Transverse colon (tissue), 4 donors: Measurements from ENCODE around the gene ACER1. TPM values are rescaled to one million over a fixed set of nuclear protein-coding genes. Genes with fewer than 3 reads are reported as not detected.

ENCODE experiments used
- DNase-seq: peaks from one replicate; pipeline ENCODE4 v3.0.0-alpha.2; 2019
- H3K27ac ChIP-seq, 4 donors: fragments of 200-600 bp; sonication (generic); 2 replicates each; pipeline ENCODE4 v1.5.1; 2016 to 2018; ENCODE audit warnings: inconsistent platforms in 4 of 4
- H3K27me3 ChIP-seq: fragments of 200-600 bp; sonication (generic); 2 replicates; pipeline ENCODE4 v1.5.1; 2017; ENCODE audit warnings: inconsistent platforms
- H3K36me3 ChIP-seq, 4 donors: fragments of 200-600 bp; sonication (generic); 2 replicates each; pipeline ENCODE4 v1.5.1; 2017 to 2019; ENCODE audit warnings: inconsistent platforms in 4 of 4
- H3K4me1 ChIP-seq, 4 donors: fragments of 200-600 bp; sonication (generic); 2 replicates each; pipeline ENCODE4 v1.5.1; 2017 to 2020; ENCODE audit warnings: inconsistent platforms in 4 of 4
- H3K4me3 ChIP-seq, 4 donors: fragments of 200-600 bp; sonication (generic); 1 replicate in 1 of 4; 2 replicates in 3 of 4; pipeline versions ENCODE4 v1.5.1 to v1.6.1; 2017 to 2019; ENCODE audit warnings: inconsistent platforms in 4 of 4
- H3K9me3 ChIP-seq, 2 donors: fragments of 200-600 bp; sonication (generic); 2 replicates each; pipeline ENCODE4 v1.5.1; 2017 to 2019; ENCODE audit warnings: inconsistent platforms in 2 of 2
- CTCF ChIP-seq, 5 experiments: fragments of 200-600 bp in 3 of 5; fragments of 450-650 bp in 2 of 5; sonication (generic) in 3 of 5; IDR thresholded peaks; 1 replicate in 2 of 5; 2 replicates in 3 of 5; pipeline ENCODE4 v1.5.1; 2016 to 2017; ENCODE audit warnings: antibody characterized with exemption in 5 of 5, inconsistent platforms in 3 of 5, mild to moderate bottlenecking in 2 of 5, moderate library complexity in 1 of 5
- EP300 ChIP-seq: sonication (generic); formaldehyde crosslinking; IDR thresholded peaks from one replicate; pipeline ENCODE4 v1.6.1; 2017; ENCODE audit warnings: antibody characterized with exemption, low read depth
- POLR2A ChIP-seq: fragments of 450-650 bp; IDR thresholded peaks from one replicate; pipeline ENCODE4 v1.6.1; 2016; ENCODE audit warnings: antibody characterized with exemption, mild to moderate bottlenecking, moderate library complexity
- POLR2AphosphoS5 ChIP-seq, 3 donors: sonication (generic); formaldehyde crosslinking; IDR thresholded peaks; one replicate each; pipeline ENCODE4 v1.6.1; 2016; ENCODE audit warnings: antibody characterized with exemption in 3 of 3
- WGBS, 2 donors: methylation state at CpG; one replicate each; pipeline ENCODE4 v1.1.5; 2018; ENCODE audit warnings: low coverage in 1 of 2; 5-methylcytosine and 5-hydroxymethylcytosine counted together
- in situ Hi-C, 4 donors: fragments of 200-750 bp; cut with MboI; loops; one replicate each; pipeline versions ENCODE4 v1.15.0 to v1.15.1; 2017; ENCODE audit warnings: low sequenced_read_pairs in 3 of 4, low pct_ligation_motif_present in 1 of 4, low pct_unique_long_range_greater_than_20kb in 1 of 4
- intact Hi-C: fragments of 100-400 bp; cut with DNase I; formaldehyde crosslinking; loops from one replicate; pipeline ENCODE4 v1.15.1; 2023; ENCODE audit warnings: low total_unique reads
- total RNA-seq, 4 donors: library from RNA; depleted of rRNA; stranded (reverse); fragments of >200 nt; gene quantifications; one replicate each; pipeline ENCODE4 v1.1.0, GENCODE V29; 2016

The ACER1 gene
- total RNA-seq, 4 donors from 2014 or later, result 9.2 TPM; not detected in 3

- TF ChIP-seq CTCF (IDR thresholded peaks at IDR 0.05) (peak; percentile 46 to 85 (median 75)), EP300 (no peak), POLR2AphosphoS5 (IDR thresholded peaks at IDR 0.05) (peak in 1 of 3 donors; percentile 42)
- Histone ChIP-seq H3K4me3 (peak within 1 kb of the TSS; percentile 90 to 97 (median 95)), H3K36me3 (no peaks in the 10 kb centered on the region), H3K27me3 (no peaks in the 10 kb centered on the region), H3K9me3 (no peaks in the 10 kb centered on the region), H3K4me1 (peaks cover 35 to 46% (median 40%) of the 10 kb centered on the region in 4 donors), H3K27ac (peak within 1 kb of the TSS; percentile 84 to 88 (median 87))
- 15 to 55% methylated on average over 5 to 14 of the region's 66 CpGs for WGBS, 2 donors
- intact Hi-C loops (loop anchor here (5.0 kb wide), 1 partner anchor 63 kb away; no protein-coding TSS in a partner anchor), in situ Hi-C loops (loop anchor here in 1 of 4 donors (25.0 kb wide), 1 partner anchor 93 kb away; no protein-coding TSS in a partner anchor)
- peak; percentile 97 for DNase-seq
Measured at GRCh38 chr19:6279931-6280591, 53.4 kb downstream of the ACER1 start, which contains the start of gene MLLT1. Gene MLLT1, minus strand, starts transcription at chr19:6279975. Its CDS starts 191 bp downstream, at chr19:6279784.

GRCh38 chr19:6279620-6279930 is 53.8 kb downstream of the ACER1 start:
- H3K4me1 ChIP-seq, result peaks cover 40 to 51% (median 43%) of the 10 kb centered on the region in 4 donors

GRCh38 chr19:6278740-6279619 is 54.4 kb downstream of the ACER1 start:
- no peaks in the 10 kb centered on the region for H3K9me3 ChIP-seq
- H3K4me3 ChIP-seq, result peak overlapping the region; percentile 90 to 97 (median 95)
- DNase-seq, result no peak
- intact Hi-C loops, result no loop called here
- in situ Hi-C loops, result loop anchor here in 1 of 4 donors (25.0 kb wide), 1 partner anchor 92 kb away; no protein-coding TSS in a partner anchor
- TF ChIP-seq CTCF (IDR thresholded peaks at IDR 0.05) (no peak), POLR2AphosphoS5 (IDR thresholded peaks at IDR 0.05) (no peak), EP300 (no peak), POLR2A (no peak)
- H3K27me3 ChIP-seq, result no peaks in the 10 kb centered on the region
- 13% methylated on average over 3 to 18 of the region's 36 CpGs for whole genome bisulfite sequencing, 2 donors
- peaks cover 44 to 57% (median 48%) of the 10 kb centered on the region in 4 donors for H3K4me1 ChIP-seq
- H3K36me3 ChIP-seq, result no peaks in the 10 kb centered on the region
- peak overlapping the region; percentile 84 to 88 (median 87) for H3K27ac ChIP-seq

More at GRCh38 chr19:6279620-6279930, 53.8 kb downstream of the ACER1 start:
- intact Hi-C loops (no loop called here), in situ Hi-C loops (loop anchor here in 1 of 4 donors (25.0 kb wide), 1 partner anchor 92 kb away; no protein-coding TSS in a partner anchor)
- peak overlapping the region; percentile 90 to 97 (median 95) for H3K4me3 ChIP-seq
- DNase-seq, result no peak
- TF ChIP-seq EP300 (no peak), POLR2AphosphoS5 (IDR thresholded peaks at IDR 0.05) (no peak), POLR2A (no peak), CTCF (IDR thresholded peaks at IDR 0.05) (no peak)
- no peaks in the 10 kb centered on the region for H3K27me3 ChIP-seq
- H3K9me3 ChIP-seq, result no peaks in the 10 kb centered on the region
- 0% methylated on average over 7 of the region's 59 CpGs; no CpG with 5 or more reads in 1 of the 2 donors for WGBS, 2 donors
- H3K27ac ChIP-seq, result peak overlapping the region; percentile 84 to 88 (median 87)
- no peaks in the 10 kb centered on the region for H3K36me3 ChIP-seq

- Histone ChIP-seq H3K4me1 (peaks cover 45 to 63% (median 55%) of the 10 kb centered on the region in 4 donors), H3K27ac (peak overlapping the region; percentile 84 to 88 (median 87)), H3K4me3 (peak overlapping the region in 1 of 4 donors; percentile 90), H3K9me3 (no peaks in the 10 kb centered on the region), H3K36me3 (no peaks in the 10 kb centered on the region), H3K27me3 (no peaks in the 10 kb centered on the region)
- in situ Hi-C loops (loop anchor here in 1 of 4 donors (25.0 kb wide), 1 partner anchor 91 kb away; no protein-coding TSS in a partner anchor), intact Hi-C loops (no loop called here)
- DNase-seq, result no peak
- 71 to 84% methylated on average over 4 to 9 of the region's 9 CpGs for WGBS, 2 donors
- TF ChIP-seq POLR2AphosphoS5 (IDR thresholded peaks at IDR 0.05), result no peak
- TF ChIP-seq CTCF (IDR thresholded peaks at IDR 0.05), result no peak
- TF ChIP-seq POLR2A, result no peak
- no peak for TF ChIP-seq EP300
Measured at GRCh38 chr19:6278051-6278450, 55.4 kb downstream of the ACER1 start.
